ENCODE results near the gene IGF2R. TPM values are rescaled to one million over a fixed set of nuclear protein-coding genes. Genes with fewer than 3 reads are reported as not detected.
"Not testable (repeated sequence)": the region's sequence is repeated elsewhere in the genome, so short reads cannot be mapped to it uniquely, and the experiment has no call there.

IGF2R gene
- total RNA-seq, 1 experiment from 2014 or later: 84.3 TPM

DNA sequence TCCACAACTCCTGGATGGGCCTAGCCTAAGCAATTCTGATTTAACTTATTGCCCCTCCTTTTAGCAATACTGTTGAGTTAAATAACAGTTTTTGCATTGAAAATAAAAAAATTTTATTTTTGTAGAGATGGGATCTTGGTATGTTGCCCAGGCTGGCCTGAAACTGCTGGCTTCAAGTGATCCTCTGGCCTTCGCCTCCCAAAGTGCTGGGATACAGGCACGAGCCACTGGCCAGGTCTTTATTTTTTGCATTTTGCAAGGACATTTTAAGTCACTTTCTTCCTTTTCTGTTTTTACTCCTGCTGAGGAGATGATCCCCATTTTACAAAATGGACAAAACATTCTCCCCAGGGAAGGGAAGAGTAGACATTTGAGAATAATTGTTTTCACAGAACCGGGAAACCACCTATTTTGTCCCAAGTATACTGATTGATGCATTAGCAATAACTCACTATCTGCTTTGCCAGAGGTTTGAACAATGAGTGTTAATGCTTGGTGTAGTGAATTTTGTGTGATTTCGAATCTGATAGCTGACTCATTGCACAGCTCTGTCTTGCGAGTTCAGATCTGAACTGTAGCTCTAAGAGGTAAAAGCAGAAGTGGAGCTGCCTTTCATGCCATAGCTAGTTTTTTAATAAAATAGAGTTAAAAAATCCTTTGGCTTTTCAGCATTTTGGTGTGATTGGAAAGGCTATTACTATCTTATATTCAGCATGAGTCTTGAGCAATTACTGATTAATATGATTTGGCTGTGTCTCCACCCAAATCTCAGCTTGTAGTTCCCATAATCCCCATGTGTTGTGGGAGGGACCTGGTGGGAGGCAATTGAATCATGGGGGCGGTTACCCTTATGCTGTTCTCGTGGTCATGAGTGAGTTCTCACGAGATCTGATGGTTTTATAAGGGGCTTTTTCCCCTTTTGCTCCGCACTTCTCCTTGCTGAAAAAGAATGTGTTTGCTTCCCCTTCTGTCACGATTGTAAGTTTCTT, 20.9 kb downstream of the IGF2R start:
- DNase-seq (ENCODE audit: extremely low read depth, low read depth): no peak

DNA sequence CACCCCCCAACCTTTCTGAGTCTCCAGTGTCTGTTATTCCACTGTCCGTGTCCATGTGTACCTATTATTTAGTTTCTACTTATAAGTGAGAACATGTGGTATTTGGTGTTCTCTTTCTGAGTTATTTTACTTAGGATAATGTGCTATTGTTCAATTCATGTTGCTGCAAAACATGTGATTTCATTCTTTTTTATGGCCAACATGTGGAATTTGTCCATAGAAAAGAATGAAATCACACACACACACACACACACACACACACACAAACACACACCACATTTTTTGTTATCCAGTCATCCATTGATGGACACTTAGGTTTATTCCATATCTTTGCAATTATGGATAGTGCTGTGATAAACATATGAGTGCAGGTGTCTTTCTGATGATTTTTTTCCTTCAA, 23.5 kb downstream of the IGF2R start:
- no peak for DNase-seq (ENCODE audit: extremely low read depth, low read depth)

- no peak for DNase-seq (ENCODE audit: extremely low read depth, low read depth)
These were observed 26.5 kb downstream of the IGF2R start for GRCh38 chr6:159995405-159995804.

DNA sequence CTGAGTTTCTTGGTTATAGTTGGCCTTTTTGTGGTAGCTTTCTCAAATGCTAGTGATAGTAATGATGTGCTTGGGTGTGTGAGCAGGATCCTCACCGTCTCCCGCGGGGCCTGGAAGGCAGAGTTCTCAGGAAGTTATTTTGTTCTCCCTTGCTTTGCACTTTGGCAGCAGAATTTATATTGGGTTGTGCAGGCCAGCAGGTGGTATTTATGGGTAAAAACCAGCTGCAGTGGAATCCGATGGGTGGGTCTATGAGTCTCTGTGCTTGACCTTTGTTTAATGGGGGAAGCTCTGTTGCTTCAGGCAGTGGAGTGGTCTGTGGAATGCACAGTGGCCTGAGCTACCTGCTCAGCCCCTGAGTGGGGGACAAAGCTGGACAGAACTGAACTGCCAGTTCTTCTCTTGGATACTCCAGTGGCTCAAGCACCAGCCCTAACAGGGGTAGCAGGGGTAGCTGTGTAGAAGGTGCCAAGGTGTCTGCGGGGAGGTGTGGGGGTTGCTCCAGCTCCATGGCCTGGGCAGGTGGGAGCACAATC, 27.3 kb downstream of the IGF2R start:
- no peak for DNase-seq (ENCODE audit: extremely low read depth, low read depth)

- no peak for DNase-seq (ENCODE audit: extremely low read depth, low read depth)
These were observed 28.0 kb downstream of the IGF2R start for GRCh38 chr6:159996626-159997497.

DNA sequence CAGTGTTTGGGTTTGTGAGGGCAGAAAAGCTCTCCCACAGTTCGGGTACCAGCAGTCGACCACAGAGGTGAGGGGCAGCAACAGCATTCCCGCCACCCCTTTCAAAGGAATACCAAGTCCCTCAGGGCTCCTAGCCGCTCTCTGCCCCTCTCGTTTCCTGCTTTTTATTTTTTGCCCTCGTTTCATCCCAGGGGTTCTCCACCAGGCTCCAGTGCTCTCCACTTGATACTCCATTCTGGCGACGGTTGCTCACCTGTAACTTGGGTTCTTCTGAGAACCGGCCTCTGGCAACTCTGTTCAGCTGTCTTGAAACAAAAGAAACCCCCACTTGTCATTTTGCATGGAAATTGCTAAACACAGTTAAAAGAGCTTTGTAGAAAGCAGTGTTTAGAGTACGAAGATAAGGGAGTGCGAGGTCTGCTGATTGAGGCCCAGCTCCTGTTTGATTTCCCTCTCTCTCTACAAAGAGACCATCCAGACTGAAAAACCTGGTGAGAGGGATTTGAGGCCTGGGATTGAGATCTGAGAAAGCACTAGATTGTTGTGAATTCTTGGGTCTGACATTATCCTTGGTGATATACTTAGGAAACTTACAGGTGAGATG, 28.7 kb downstream of the IGF2R start:
- no peak for DNase-seq (ENCODE audit: extremely low read depth, low read depth)

DNA sequence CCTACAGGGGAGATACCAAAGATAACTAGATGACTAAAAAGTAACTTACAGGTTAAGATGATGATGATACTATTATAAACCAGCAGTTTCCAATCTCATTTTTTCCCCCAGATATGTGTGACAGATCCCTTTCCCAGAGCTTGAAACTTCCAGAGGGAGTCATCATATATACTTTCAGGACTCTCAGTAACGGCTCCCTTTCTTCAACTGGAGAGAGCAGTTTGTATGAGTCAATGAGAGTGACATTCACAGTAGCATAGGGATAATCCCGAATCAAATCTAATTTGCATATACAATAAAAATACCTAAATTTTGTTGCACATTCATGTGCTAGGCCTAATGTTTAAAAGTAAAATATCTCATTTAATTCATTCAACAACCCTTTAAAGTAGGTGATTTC, 29.7 kb downstream of the IGF2R start:
- no peak for DNase-seq (ENCODE audit: extremely low read depth, low read depth)

DNA sequence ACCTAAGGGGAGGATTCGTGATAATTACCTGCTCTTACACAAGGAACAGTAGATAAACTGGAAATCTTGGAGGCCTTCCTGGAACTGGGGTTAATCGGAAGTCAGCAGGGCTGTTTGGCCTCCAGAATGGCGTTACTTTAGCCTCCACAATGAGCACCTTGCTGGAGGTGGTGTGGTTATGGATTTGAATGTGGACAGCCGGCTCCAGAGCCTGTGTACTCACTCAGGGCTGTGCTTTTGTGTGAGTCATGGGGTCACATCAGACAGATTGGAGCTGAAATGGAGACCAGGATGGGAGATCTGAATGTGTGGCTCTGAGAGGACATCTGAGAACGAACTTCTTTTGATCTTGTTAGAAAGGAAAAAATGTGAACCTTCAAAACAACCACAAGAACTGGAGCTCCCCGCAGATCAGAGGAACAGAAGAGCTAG, 30.4 kb downstream of the IGF2R start:
- DNase-seq (ENCODE audit: extremely low read depth, low read depth): no peak

DNA sequence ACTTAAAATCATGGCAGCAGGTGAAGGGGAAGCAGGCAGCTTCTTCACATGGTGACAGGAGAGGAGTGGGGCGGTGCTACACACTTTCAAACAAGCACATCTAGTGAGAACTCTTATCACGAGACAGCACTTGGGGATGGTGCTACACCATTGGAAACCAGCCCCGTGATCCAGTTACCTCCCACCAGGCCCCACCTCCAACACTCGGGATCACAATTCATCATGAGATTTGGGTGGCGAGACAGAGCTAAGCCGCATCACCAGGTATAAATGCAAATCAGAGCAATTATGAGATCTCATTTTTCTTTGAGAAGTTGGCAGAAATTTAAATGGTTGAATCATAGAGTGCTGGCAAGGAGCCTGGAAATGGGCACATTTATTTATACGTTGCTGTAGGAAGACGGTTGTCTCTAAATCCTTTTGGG, 31.4 kb downstream of the IGF2R start:
- DNase-seq (ENCODE audit: extremely low read depth, low read depth): no peak

DNA sequence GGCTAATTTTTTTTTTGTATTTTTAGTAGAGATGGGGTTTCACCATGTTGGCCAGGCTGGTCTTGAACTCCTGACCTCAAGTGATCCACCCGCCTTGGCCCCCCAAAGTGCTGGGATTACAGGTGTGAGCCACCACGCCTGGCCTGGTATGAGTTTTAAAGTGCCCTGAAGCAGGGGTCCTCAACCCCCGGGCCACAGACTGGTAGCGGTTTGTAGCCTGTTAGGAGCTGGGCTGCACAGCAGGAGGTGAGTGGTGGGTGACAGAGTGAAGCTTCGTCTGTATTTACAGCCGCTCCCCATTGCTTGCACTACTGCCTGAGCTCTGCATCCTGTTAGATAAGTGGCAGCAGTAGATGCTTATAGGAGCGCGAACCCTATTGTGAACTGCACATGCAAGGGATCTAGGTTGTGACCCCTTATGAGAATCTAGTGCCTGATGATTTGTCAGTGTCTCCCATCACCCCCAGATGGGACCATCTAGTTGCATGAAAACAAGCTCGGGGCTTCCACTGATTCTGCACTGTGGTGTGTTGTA, 32.1 kb downstream of the IGF2R start:
- not testable (repeated sequence) for DNase-seq (ENCODE audit: extremely low read depth, low read depth)

DNA sequence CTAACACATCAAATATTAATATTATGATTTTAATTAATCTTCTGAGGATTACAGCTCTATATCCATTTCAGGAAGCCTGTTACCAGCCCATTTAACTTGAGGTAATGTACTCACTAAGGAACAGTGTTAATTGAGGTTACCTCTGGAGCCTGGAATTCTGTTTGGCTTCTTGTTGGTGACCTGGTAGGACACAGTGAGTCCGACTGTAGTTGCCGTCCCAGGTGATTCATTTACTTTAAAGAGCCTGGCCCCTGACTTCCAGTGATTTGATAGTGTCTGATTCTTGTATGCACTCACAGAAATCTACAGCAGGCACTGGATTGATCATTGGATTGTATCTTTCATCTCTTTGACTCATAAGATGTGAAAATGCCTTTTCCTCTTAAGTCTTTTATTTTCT, 34.0 kb downstream of the IGF2R start:
- DNase-seq (ENCODE audit: extremely low read depth, low read depth): no peak

GRCh38 chr6:160004018-160004417, 35.1 kb downstream of the IGF2R start:
- DNase-seq (ENCODE audit: extremely low read depth, low read depth): no peak

- no peak for DNase-seq (ENCODE audit: extremely low read depth, low read depth)
These were observed 35.7 kb downstream of the IGF2R start for GRCh38 chr6:160004419-160005175.

GRCh38 chr6:160005211-160005610, 36.3 kb downstream of the IGF2R start:
- no peak for DNase-seq (ENCODE audit: extremely low read depth, low read depth)

DNA sequence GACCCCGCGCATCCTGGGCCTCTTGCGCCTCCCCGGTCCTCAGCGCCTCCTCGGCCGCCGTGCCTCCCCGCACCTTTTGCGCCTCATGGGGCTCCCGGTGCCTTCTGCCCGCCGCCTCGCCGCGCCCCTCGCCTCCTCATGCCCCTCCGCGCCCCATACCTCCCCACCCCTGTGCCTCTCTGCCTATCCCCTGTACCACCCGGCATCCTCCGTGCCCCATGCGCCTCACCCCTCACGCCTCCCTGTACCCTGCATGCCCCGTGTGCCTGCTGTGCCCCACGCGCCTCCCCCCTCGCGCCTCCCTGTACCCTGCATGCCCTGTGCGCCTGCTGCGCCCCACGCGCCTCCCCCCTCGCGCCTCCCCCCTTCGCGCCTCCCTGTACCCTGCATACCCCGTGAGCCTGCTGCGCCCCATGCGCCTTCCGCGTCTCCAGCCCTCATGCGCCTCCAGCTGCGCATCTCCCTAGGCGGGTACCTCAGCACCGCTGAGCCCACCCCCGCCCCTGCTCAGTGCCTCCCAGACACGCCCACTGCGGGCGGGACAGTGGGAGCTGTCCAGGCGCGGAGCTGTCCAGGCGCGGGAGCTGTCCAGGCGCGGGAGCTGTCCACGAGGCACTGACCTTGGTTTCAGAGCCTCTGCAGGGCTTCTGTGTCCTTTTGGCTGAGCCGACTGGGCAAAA, 37.1 kb downstream of the IGF2R start:
- DNase-seq (ENCODE audit: extremely low read depth, low read depth): no peak

DNA sequence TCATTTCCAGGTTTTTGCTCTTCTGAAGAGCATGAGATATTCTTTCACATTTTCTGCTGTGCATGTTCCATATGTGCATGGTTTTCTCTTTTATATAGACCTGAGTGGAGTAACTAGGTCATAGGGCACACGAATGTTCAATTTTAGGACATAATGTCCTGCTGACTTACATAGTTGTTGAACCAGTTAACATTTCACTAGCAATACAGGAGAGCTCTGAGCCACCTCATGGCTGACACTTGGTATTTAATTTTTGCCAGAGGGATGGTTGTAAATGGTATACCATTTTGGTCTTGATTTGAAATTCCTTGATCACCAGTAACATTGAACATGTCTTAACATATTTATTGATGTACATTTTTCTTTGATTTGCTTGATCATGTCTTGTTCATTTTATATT, 38.3 kb downstream of the IGF2R start:
- no peak for DNase-seq (ENCODE audit: extremely low read depth, low read depth)

GRCh38 chr6:160007611-160008010, 38.7 kb downstream of the IGF2R start:
- no peak for DNase-seq (ENCODE audit: extremely low read depth, low read depth)

GRCh38 chr6:160010067-160010466, 41.2 kb downstream of the IGF2R start:
- no peak for DNase-seq (ENCODE audit: extremely low read depth, low read depth)

All from NCI-H460 (cell line).